ENCODE data around the gene UBE2F. TPM values are rescaled to one million over a fixed set of nuclear protein-coding genes. Genes with fewer than 3 reads are reported as not detected.

The UBE2F gene
- total RNA-seq, 2 donors from 2014 or later = 45.2 to 73.2 TPM

GRCh38 chr2:238087211-238087610 is 120.4 kb downstream of the UBE2F start:
- Histone ChIP-seq H3K4me3 (no peak overlapping the region), H3K27me3 (replicated peaks; ENCODE audit: insufficient read depth) (no peaks in the 10 kb centered on the region), H3K4me1 (replicated peaks) (no peaks in the 10 kb centered on the region), H3K27ac (no peak overlapping the region), H3K36me3 (no peaks in the 10 kb centered on the region), H3K9me3 (no peaks in the 10 kb centered on the region)
- TF ChIP-seq POLR2A (IDR thresholded peaks at IDR 0.05) (no peak), POLR2AphosphoS5 (IDR thresholded peaks at IDR 0.05) (no peak), CTCF (IDR thresholded peaks at IDR 0.05) (no peak)
- WGBS = 86% methylated on average over 2 of the region's 2 CpGs
- no peak for DNase-seq (ENCODE audit: low spot score)
- intact Hi-C loops (cut with DNase I) = no loop called here

- DNase-seq (ENCODE audit: low spot score) = no peak
- Histone ChIP-seq H3K4me3 (no peak overlapping the region), H3K4me1 (replicated peaks) (no peaks in the 10 kb centered on the region), H3K27me3 (replicated peaks; ENCODE audit: insufficient read depth) (no peaks in the 10 kb centered on the region), H3K9me3 (no peaks in the 10 kb centered on the region), H3K27ac (no peak overlapping the region), H3K36me3 (no peaks in the 10 kb centered on the region)
- no peak for TF ChIP-seq POLR2A (IDR thresholded peaks at IDR 0.05)
- no peak for TF ChIP-seq POLR2AphosphoS5 (IDR thresholded peaks at IDR 0.05)
- no peak for TF ChIP-seq CTCF (IDR thresholded peaks at IDR 0.05)
- intact Hi-C loops (cut with DNase I) = no loop called here
- 88% methylated on average over 4 of the region's 4 CpGs for WGBS
These were observed 124.1 kb downstream of the UBE2F start for GRCh38 chr2:238090887-238091286.

- Histone ChIP-seq H3K4me1 (replicated peaks) (no peaks in the 10 kb centered on the region), H3K27ac (no peak overlapping the region), H3K36me3 (no peaks in the 10 kb centered on the region), H3K4me3 (no peak overlapping the region), H3K27me3 (replicated peaks; ENCODE audit: insufficient read depth) (no peaks in the 10 kb centered on the region), H3K9me3 (no peaks in the 10 kb centered on the region)
- WGBS = 95% methylated on average over 16 of the region's 16 CpGs
- DNase-seq (ENCODE audit: low spot score) = no peak
- no peak for TF ChIP-seq POLR2A (IDR thresholded peaks at IDR 0.05)
- no peak for TF ChIP-seq CTCF (IDR thresholded peaks at IDR 0.05)
- no peak for TF ChIP-seq POLR2AphosphoS5 (IDR thresholded peaks at IDR 0.05)
- intact Hi-C loops (cut with DNase I) = no loop called here
These were observed 124.7 kb downstream of the UBE2F start for GRCh38 chr2:238091436-238092060.

Small RNA genes lying within 50 kb of the gene (small RNA-seq; reads per million reads assigned to genes)
- gene RNU6-1333P = 0 reads per million in 2 donors

Other genes starting within 250 kb of the UBE2F start
- gene RBM44, start 168.2 kb upstream of the UBE2F start, total RNA-seq = 1 to 10 TPM in 1 of 2 donors, under 1 TPM in 1; 0.23 to 6.0 TPM
- 100 to 1,000 TPM in 1 of 2 donors, 10 to 100 TPM in 1; 75.3 to 300 TPM for gene RAMP1, start 107.4 kb upstream of the UBE2F start, total RNA-seq
- gene SCLY, start 94.0 kb downstream of the UBE2F start, total RNA-seq = 10 to 100 TPM; 11.5 to 16.1 TPM
- gene ESPNL, start 133.3 kb downstream of the UBE2F start, total RNA-seq = 1 to 10 TPM in 1 of 2 donors, under 1 TPM in 1; 0.68 to 3.9 TPM
- 1 to 10 TPM in 1 of 2 donors, under 1 TPM in 1; 0.23 to 1.9 TPM for gene KLHL30, start 171.7 kb downstream of the UBE2F start, total RNA-seq
- 1 to 10 TPM in 1 of 2 donors, not detected in 1; 7.7 TPM for gene ERFE, start 192.0 kb downstream of the UBE2F start, total RNA-seq
- 10 to 100 TPM; 33.6 to 41.8 TPM for gene ILKAP, start 236.7 kb downstream of the UBE2F start, total RNA-seq